Stimulated activated CD8-positive, alpha-beta memory T cell treated with anti-CD3 and anti-CD28 coated beads, Interleukin-15, amount 100 ng/mL, for 4 hours (primary cell): ENCODE results near the gene GADL1.

Experiments used
- DNase-seq, 2 donors: peaks; one replicate each; pipeline ENCODE4 v3.0.0-alpha.2; 2020; ENCODE audit warnings: low read depth in 2 of 2

GADL1 gene

DNA sequence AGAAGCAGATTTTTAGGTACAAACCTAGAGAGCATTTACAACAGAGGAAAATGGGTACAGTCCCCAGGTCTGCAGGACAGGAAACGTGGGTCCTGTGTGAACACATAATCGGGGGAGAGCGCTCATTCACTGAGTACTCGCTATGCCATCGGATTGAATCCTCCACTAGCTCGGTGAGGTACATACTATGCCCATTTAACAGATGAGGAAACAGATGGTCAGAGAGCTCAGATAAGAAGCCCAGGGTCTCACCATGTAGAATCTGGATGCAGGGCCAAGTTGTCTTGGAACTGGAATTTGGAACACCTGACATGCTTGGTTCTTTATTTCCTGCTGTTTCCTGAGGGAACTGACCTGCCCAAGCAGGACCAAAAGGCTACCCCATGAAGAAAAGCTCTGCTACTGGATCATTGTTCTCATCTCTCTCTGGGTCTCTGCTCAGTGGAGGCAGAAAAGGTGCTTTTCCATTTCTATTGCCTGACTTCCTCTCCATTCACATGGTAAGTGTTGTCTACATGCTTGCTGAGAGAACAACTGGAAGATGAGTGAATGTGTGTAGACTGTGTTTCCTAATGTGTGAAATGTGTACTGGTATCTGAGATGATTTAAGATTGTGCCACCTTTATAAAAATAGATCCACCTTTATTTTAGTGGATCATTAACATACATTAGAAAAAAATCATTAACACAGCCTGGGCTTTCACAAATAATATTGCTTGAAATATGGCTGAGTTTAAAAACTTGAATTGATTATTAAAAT is 199.0 kb downstream of the GADL1 start:
- no peak for DNase-seq

DNA sequence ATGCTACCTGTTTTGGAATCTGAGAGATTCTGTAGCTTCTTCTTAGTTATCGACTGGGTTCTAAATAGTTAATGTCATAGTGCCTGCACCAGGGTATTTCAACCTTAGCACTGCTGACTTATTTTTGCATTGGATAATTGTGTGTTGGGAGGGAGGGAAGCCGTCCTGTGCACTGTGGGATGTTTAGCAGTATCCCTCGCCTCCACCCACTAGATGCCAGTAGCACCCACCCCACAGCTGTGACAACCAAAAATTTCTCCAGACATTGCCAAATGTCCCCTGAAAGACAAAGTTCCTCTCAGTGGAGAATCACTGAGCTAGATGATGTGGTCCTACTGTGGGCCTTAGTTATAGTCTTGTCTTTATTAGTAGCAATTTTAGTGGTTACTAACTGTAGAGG is 199.8 kb downstream of the GADL1 start:
- DNase-seq: no peak

DNA sequence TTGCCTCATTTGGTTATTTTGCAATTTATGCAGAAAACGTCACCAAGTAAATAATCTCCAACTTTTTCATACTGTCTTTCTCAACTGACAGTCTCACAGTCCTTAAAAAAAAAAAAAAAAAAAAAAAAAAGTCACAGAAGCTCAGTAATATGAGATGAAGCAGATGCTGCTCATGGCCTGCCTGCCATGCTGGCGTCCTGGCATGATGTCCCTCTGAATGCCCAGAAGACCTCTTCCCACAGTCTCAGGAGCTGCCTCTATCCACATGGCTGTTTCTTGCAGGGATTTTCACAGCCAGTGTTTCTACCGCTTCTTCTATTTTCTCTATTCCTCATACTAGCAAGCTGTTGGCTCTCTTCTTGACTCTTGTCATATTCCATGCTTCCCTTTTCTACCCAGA is 200.3 kb downstream of the GADL1 start:
- no peak for DNase-seq

DNA sequence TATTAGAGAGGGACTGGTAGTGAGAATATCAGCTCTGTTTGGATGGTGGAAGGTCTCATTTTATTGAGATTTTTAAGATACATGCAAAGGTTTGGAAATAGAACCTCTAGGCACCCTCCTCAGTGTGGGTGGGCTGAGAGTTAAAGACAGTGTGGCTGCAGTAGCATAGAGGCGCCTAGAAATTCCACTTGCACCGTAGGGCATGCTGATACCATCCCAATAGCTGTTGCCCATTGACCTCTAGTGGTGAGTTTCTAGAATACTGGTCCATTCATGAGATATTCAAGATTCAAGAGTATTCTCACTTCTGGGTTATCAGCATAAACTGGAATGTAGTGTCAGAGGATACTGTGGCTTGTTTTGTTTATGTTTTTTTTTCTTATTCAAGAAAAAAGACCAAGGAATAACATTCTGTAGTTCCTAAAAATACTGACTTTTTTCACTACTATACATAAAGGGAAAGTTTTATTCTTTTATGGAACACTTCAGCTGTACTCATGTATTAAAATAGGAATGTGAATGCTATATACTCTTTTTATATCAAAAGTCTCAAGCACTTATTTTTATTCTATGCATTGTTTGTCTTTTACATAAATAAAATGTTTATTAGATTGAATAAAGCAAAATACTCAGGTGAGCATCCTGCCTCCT is 200.9 kb downstream of the GADL1 start:
- peak in 1 of 2 donors; percentile 19 for DNase-seq

DNA sequence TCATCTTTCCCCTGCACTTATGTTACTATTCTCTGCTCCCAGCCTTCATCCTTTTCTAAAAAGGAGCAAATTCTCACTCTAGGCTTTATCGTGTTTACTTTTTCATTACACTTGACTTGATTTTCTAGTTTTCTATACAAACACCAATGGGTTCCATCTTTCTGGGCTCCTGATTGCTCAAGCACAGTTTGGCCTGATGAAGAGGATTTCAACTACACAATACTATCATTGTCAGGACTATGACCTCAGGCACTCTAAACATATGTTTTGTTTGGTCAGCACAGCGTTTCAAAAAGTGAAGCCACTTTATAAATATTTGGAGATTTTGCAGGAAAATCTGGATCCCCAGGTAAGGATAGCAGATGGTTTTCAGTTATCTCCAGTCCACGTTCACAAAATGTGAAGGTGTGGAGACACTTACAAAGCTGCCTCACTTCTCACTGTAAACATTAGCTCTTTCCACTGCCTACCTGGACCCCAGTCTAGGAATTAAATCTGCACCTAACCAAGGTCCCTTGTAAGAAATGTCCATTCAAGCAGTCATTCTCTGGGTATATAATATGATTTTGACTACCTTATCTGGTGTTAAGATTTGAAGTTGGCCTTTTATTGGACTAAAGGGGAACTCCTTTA is 201.8 kb downstream of the GADL1 start:
- DNase-seq: no peak

DNA sequence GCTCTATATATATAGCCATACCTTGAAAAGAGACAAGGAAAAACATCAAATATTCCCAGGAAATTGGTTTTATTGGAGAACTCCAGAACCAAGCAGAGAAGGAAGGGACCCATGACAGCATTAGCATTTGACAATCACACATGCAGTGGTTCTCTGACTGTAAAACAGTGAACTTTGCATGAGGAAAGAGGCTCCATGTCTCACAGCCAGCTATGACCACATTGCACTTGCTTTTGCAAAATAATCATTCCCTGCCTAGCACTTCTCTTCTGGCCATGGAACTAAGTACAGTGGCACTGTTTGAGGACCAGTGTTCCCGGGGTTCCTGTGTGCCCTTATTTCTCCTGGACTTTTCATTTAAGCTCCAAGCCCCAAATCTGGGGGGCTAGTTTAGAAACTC is 202.5 kb downstream of the GADL1 start:
- no peak for DNase-seq

DNA sequence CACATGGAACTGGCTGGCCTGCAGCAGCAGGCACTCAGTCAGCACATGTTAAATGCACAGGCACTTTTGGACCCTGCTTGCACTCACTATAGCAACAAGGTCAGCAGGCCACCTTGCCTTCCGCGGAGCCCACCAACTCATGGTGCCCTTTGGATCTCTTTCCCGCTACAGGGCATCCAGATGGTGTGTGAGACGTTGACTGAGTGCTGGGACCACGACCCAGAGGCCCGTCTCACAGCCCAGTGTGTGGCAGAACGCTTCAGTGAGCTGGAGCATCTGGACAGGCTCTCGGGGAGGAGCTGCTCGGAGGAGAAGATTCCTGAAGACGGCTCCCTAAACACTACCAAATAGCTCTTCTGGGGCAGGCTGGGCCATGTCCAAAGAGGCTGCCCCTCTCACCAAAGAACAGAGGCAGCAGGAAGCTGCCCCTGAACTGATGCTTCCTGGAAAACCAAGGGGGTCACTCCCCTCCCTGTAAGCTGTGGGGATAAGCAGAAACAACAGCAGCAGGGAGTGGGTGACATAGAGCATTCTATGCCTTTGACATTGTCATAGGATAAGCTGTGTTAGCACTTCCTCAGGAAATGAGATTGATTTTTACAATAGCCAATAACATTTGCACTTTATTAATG is 203.1 kb downstream of the GADL1 start:
- DNase-seq: no peak

DNA sequence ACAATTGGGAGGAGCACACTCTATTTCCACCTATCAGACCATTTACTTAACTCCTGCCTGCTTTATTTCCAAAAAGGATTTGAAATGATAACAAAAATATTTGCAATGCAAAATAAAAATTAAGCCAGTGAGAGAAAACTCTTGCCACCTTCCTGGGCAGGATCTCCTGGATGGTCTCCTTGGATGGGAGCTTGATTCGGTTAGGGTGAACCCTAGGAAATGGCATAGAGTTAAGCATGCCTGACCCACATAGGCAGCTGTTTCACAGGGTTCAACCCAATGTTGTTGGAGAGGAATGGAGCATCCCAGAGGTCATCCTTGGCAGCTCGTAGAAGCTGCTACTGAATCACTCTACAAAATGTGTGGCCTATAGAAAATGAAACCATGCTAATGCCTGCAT is 204.3 kb downstream of the GADL1 start:
- no peak for DNase-seq

DNA sequence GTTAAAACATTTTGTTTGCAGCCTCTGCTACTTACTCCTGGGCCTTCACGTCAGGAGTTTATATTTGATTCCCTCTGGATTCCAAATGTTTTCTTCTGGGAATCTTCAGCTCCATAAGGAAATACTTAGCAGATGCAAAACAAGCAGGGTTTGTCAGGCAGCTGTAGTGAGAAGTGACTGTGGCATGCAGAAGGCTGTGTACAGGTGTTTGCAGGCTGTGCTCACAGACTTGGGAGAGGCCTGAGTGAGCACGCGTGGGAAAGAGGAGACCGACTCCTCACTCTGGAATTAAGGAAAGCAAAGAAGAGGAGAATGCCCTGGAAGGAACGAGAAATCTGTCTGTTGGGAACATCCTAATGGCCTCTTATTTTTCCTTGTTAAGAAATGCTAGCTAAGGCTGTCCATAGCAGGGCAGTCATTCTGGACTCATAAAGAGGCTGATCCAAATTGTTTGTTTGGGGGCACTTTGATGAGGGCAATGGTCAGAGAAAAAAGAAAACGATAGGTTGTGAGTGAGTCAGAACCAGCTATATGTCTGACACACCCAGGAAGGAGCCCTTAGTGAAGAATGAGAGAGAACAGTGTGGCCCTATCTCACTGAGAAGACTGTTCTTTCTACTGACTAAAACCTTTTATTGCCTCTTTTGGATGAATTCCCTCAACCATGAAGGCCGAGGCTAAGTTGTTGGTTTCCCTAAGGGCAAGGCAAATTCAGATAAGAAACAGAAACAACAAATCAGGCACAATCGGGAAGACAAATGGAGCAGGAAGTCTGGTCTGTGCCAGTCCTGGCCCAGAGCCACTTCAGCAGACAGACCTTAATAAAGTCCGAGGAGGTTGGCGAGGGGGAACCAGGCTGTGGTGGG is 205.5 kb downstream of the GADL1 start:
- no peak for DNase-seq

DNA sequence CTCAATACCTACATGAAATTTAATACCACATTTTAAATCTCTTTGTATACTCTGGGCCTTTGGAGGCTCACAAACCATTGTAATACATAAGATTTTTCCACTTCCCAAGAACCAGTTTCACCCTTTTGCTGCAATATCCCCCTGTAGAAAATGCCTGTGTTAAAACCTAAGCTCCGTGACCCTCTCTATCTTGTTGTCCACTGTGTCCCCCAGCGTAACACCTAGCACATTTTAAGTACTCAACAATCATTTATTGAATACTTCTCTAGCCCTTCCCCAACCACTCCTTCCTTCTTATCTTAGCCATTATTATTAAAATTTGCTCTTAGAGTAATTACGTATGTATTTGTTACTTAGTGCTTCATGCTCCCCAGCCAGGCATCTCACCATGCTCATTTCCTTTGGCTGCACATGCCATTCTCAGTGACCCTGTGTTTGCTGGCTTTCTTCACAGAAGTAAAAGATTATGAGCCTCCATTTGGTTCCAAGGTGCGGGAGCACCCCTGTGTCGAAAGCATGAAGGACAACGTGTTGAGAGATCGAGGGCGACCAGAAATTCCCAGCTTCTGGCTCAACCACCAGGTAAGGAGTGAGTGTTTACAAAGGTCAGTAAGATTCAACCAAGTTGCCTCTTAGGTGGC is 206.4 kb downstream of the GADL1 start:
- DNase-seq: no peak

DNA sequence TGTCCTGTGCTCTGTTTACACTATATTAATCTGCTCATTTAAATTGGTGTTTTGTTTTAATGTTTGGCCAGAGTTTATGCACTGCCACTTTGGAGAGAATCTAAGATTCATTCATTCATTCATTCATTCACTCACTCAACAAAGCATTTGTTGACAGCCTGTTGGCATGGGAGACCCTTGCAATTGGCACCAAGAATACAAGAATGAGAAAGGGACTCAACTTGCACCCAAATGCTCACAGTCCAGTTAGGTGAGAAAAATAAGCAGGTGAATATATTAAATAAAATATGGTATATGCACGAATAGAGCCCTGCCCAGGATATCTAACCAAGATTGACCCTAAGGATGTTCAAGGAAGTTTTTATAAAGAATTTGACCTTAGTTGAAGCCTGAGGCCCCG is 207.7 kb downstream of the GADL1 start:
- DNase-seq: no peak

DNA sequence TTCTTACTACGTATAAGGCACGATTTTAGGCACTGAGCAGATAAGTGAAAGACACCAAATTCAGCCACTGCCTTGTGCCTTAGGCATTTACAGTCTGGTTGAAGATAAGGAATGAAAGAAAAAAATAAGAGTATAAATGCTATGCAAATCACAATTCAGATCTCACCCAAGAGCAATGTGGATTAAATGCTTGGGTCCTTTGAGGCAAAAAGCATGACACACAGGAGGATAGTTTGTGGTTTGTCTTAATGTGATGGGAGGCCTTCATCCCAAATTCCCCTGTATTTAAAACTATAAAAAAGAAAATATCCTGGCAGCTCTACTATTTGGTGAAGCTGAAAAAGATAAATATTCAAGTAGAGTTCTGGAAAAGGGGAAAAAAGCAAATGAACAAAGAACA is 208.3 kb downstream of the GADL1 start:
- DNase-seq: no peak

DNA sequence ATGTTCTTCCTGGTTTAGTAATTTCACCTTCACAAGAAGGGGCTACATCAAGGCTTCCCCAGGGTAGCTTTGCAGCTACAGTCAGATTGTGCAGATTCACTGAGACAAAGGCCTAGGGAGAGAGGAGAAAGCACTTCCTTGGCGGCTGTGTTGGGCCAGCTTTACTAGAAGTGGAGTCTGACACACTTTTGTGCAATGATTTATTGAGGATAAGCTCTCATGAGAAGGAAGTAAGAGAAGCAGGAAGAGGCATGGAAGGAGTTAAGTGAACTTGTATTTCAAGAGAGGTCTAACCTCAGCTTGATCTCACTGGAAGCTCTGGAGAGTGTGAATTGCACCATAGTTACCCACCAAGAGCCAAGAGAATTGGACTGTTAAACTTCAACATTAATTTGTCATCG is 209.2 kb downstream of the GADL1 start:
- no peak for DNase-seq

DNA sequence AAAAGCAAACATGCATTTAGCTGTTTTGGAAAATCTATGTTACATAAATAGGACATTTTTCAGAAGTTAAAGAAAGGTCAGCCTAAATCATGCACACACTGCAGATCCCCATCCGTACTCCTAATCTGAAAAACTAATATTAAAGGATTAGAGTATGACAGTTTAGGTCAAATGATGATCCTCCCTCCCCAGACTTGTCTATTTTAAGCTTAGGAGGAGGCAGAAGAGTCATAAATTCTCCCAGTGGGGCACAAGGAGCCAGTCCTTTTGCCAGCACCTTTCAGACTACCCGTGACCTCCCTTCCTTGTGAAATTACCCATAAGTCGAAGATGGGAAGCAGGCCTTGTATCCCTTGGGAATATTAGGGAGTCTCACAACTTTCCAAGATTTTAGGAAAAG is 210.1 kb downstream of the GADL1 start:
- no peak for DNase-seq

DNA sequence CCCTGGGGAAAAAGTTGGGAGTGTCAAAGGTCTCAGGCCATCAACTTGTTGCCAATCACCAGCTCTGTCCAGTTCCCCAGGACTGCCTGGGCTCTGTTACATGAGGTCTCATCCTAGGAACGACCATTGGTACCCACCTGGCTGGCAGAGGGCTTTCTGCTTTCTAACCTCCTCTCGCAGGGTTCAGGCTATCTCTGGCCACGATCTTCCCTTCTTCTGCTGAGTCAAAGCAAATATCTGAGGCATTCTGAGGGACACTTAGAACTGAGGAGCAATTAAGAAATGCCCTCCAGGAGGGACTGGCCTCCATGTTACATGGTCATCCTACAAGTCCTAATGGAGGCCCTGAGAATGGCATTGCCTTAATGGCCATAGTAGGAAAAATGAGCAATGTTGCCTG is 210.7 kb downstream of the GADL1 start:
- no peak for DNase-seq

DNA sequence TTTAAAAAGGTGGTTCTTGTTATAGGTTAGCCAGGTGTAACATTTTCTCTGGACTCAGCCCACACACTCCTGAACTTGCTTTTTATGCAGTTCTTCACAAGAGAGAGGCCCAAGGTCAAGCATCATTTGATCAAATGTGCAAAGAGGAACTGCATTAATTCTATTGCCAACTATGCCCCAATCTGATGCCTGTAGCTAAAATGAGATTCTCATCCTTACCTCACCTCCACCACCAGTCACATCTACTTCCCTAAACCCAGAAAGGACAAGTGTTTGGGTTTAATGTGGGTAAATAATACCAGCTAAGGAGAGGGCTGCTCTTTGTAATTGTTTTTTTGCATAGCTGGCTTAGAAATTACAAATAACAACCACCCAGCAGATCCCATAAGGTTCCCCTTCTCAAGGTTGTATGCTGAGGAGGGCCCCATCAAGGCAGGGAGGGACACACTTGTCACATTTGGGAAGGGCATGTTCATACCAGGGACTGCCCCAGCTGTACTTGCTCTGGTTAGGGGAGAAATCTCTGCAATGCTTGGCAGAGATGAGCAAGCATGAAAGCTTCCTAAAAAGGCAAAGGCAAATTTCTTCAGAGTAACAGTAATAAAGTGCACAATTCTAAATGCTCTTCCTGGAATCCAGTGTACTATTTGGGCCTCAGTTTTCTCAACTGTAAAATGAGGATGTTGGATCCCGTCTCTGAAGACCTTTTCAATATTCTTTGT is 211.9 kb downstream of the GADL1 start:
- DNase-seq: no peak

DNA sequence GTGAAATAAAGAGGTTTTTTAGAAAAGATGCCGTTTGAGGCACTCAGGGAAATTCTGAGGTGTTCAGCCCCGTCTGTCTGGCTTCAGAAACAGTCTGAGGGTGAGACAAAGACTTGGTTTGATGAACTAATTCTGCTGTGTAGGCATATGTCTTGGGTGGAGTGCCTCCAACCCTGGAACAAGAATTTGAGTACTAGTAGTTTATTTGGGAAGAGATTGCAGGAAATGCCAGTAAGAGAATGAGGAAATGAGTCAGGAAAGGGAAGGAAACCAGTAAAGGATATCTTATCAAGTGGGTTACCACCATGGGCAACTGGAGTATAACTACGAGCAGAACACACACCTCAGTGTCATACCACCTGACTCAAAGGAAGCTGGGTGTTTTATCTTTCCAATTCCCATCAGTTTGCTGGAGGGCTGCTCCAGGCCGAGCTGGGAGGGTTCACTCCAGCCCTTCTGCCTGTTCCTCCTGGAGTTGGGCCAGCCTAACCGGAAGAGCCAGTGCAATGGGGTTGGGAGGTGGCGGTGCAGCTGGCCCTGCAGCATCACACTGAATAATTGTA is 212.7 kb downstream of the GADL1 start:
- no peak for DNase-seq

DNA sequence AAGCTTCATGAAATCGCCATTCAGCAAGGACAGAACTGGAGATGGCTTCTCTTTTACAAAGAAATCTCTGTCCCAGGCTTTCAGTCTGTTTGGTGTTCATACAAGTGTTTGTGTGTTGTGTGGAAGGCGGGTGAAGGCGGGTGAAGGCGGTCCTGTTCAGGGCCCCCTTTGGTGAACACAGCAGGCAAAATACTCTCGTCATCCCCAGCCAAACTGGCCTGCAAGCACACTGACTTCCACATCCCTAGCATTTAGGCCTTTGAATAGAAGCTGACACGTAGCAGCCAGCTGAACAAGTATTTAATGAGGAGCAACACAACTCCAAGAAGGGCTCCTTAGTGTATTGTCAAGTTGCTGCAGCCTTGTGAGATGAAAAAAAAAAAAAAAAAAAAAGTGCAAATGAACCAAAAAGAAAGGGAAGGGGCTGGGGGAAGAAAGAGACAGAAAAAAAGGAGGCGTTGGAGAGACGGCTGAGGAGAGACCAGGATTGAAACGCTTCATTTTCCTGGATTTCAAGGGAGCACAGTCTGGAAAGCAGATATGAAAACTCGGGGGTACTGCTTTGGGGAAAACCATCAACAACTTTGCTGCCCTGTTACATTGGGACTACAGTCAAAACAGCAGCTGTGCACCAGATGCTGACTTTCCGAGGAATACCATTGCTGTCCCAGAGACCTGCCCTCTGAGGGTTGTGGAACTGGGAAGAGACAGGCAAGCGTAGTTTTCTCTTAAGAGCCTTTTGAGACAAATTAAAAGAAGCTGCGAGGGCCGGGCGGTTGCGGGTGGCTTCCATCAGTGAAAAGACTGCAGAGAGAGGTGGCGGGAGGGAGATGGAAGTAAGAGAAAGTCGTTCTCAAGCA is 213.4 kb downstream of the GADL1 start:
- DNase-seq: no peak

DNA sequence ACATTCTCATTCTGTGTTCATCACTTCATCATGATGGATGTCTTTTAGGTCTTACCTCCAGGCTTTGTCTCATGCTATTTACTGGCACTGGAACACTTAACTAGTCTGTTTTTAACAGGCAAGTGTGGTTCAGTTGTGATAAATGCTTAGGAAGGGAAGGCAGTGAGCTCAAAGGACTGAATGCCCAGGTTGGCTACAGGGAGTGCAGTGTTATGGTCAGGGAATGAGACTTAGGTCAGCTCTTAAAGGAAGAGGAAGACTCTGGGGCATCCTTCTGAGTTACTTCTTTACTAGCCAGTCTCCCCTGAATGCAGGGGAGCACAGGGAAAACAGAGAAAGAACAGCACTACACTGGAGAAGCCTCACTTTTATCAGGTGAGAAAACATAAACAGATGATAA is 215.4 kb downstream of the GADL1 start:
- no peak for DNase-seq
